ENCODE results near the gene NEUROD6.

The NEUROD6 gene

GRCh38 chr7:31333291-31333690, 7.2 kb downstream of the NEUROD6 start:
- DNase-seq = no peak

- DNase-seq = no peak
These were observed 13.5 kb downstream of the NEUROD6 start for GRCh38 chr7:31327071-31327470.

GRCh38 chr7:31326416-31326815, 14.1 kb downstream of the NEUROD6 start:
- DNase-seq = no peak

DNA sequence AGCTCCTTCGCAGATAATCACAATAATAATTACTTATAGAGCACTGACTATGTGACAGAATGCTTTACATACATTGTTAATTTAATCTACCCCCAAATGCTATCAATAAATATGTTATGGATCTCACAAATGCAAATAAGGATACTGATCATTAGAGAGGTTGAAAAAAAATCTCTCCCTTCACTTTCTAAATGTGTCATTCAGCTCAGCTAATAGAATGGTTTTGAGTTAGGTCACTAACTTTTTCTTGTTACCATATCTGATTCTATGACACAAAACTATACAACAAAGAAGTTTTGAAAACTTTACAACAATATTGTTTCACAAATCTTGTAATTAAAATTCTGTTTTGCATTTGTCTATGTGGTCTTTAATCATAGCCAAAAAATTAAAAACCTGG, 17.4 kb downstream of the NEUROD6 start:
- DNase-seq = no peak

DNA sequence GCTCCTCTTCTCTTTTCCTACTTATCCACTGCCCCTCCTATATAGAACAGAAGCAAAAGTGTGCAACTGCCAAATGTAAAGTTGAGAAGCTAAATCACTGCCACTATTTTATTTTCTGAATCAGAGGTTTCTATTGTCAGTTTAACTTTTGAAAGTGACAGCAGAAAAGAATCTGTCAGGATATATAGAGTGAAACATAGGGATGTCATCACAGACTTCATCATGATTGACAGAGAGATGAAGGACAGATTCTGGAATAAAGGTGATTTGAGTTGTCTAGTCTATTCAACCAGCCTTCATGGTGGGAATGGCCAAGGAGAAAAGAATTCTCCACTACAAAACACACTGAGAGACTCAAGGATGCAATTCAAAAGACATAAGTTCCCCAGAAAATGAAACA, 19.9 kb downstream of the NEUROD6 start:
- no peak for DNase-seq

DNA sequence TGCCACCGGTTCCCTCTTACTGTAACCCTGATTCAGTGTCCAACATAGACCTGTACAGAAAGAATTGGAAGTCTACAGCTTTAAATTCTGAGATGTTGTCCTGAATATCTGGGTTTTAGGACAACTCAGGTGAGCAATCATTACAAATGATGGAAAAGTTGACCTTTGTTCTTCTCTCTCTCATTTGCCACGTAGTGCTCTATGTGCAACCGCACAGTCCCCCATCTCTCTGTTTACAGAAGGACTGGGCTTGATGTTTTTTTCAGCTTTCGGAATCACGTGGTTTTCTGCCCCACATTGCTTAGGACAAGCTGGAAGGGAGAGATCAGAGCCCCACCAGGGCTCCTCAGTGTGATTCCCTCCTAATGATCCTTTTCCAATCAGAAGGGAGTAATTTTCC, 22.2 kb downstream of the NEUROD6 start:
- no peak for DNase-seq

DNA sequence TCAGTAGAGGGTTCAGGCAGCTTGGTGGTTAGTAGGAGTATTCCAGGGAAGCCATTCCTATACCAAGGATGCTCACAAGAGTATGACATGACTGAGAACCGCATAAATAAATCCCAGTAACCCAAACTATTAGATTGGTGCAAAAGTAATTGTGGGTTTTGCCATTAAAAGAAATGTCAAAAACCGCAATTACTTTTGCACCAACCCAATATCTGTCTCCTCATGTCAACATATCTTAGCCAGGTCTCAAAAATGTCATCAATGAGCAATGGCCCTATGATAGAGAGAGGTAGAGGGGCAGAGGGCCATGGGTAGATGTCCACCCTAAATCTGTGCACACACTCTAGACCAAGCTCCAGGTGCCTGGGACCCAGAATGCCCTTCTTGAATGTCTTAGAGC, 23.6 kb downstream of the NEUROD6 start:
- DNase-seq = no peak

- no peak for DNase-seq
These were observed 24.8 kb downstream of the NEUROD6 start for GRCh38 chr7:31315758-31316157.

DNA sequence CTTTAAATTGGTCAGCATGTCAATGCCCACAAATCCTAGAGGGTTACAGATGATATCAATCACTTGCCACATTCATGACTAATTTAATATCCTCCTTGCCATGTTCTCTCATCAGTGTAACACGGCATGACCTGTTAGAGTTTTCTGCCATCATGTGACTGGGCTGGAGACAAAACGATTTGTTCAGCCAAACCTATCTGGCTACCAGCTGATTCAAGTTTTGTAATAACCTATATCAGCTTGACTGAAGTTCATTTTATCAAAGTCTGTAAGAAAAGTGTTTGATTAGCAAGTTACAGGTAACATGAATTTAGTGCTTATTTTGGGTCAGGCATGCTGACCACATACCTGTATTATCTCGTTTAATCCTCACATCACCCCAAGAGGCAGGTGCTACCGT, 25.7 kb downstream of the NEUROD6 start:
- DNase-seq = no peak

GRCh38 chr7:31312889-31313288, 27.6 kb downstream of the NEUROD6 start:
- DNase-seq = no peak

DNA sequence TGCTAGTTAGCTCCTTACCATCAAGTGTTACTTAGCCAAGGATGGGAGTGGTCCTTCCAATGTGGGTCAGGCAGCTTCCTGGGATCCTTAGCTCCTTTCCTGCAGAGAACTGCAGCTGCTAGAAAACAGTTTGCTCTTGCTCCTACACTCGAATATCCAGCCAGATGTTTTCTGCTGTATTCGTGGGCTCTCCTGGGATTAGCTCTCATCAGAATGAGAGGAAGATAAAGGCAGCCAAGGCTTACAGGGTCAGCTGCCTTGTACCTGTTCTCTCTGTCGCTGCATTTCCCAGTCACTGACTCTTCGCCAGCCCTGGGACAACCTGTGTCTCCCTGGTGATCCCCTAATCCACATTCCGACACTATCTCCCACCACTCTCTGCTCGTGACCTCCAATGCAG, 29.0 kb downstream of the NEUROD6 start:
- DNase-seq = no peak

- DNase-seq = no peak
These were observed 30.1 kb downstream of the NEUROD6 start for GRCh38 chr7:31310321-31310935.

DNA sequence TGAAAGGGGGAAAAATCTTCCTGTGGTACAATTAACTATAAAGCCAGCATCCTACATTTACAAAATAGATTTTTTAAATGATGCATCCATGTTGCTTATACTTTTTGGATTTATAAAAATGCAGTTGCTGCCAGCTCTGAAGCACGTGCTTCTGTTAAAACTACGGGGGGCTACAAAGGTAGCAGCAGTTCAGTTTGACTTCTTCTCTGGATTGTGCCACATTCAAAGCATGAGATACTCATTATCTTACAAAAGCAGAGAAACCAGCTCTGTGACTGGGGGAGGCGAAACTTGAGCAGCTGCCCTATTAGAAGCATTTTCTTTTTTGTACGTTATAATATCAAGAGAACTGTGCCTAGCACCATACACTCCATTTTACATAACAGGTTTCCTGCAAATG, 31.1 kb downstream of the NEUROD6 start:
- no peak for DNase-seq

DNA sequence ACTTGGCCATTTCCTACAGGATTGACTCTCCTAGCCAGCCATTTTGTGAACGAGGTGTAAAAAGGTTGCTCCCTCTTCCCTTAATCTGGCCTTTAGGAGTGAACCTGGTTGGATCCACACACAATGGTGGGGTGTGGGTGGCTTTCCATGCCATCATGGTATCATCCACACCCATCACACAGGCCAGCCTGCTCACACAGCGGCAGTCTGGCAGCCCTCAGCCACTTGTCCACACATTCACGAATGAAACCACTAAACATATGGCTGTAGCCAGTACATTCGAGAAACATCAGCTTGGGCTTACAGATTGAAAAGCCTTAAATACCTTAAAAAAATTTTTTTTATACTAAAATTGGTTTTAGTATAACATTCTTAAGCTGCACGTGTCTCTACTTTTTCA, 31.9 kb downstream of the NEUROD6 start:
- no peak for DNase-seq

DNA sequence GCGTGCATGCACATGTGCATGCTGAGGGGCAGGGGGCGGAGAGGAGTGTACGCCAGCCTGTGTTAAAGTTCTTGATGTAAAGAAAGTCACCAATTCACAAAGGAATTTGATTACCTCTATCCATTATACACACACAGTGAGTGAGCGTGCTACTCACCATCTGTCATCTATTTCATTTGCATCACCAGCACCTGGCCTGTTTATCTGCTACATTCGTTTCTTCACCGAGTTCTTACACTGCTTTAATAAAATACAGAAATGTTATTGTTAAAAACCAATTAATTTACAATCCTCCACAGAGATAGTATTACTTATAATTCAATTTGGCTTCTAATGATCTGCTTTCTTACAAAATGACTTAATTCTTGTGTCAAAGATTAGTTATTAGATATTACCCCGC, 32.6 kb downstream of the NEUROD6 start:
- peak in 1 of 14 donors; percentile 28 for DNase-seq

DNA sequence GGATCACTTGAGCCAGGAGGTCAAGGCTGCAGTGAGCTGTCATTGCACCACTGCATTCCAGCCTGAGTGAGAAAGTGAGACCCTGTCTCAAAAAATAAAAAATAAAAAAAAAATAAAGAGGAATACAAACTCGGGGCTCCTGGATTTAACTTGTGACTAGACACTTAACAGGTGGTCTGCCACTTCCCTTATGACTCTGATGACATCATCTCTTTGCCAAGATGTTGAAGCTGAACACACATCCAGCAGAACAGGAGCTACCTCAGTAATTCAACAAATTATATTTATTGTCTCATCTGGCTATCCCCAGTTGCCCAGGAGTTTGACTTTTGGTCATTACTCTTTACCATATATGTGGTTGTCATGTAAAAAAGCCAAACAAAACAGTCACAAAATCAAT, 35.3 kb downstream of the NEUROD6 start:
- DNase-seq = no peak

DNA sequence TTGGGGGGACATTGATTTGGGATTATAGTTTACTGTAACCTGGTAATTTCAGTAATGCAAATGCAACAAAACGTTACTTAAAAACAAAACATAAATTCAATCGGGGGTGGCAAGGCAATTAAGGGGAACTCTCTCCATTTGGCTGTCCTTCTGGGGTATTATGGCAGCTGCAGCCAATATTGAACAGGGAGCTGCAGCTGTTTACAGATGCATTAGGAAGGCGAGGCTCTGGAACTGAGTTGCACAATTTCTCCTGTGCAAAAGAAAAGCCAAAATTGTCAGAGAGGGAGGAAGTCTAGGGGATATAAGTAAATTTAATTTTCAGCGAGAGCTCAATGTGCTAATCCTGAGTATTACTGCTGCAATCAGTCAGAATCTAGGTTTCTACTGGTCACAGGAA, 36.1 kb downstream of the NEUROD6 start:
- DNase-seq = no peak

DNA sequence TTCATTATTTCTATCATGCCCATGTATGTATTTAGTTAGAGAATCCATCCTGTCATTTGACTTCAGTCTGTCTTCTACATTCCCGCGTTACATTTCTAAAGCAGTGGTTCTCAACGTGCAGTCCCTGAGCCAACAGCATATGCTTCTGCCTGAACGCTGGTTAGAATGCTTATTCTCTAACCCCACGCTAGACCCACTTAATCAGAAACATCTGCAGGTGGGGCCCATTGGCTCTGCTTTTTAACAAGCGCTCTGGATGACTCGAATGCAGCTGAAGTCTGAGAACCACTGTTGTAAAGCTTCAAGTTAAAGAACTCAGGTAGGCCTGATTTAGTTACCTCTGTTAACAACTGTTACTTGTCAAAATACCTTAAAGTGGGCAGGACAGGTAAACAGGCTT, 38.2 kb downstream of the NEUROD6 start:
- DNase-seq = no peak

DNA sequence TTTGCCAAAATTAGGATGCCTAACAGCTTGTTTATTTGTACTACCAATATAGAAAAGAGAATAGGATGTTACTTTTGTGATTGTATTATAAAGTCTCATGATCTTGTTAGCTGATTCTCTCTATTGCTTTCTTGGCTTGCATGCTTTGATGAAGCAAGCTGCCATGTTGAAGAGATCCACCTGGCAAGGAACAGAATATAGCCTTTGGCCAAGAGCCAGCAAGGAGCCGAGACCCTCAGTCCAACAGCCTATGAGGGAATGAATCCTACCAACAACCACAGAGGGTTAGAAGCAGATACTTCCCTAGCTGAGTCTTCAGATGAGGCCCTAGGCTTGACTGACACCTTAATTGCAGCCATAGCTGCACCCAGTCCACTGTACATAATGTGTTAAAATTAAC, 41.2 kb downstream of the NEUROD6 start:
- DNase-seq = no peak

DNA sequence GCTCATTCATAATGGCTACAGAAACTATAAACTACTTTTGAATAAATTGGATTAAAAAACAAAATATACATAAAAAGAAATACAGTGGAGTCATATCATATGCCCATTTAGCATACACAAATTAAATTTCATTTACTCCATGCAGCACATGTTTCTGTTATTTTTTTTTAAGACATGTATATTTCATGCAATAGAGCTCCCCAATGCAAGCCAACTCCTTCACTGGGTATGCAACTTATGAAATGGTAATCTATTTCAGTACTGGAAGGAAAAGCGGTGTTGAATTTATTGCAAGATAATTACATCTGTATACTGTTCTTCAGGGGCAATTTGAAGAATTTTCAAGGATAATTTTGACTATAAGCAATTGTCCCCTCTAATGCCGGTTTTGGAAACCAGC, 49.9 kb downstream of the NEUROD6 start:
- DNase-seq = no peak
